ENCODE data around the gene DAP.

The DAP gene

DNA sequence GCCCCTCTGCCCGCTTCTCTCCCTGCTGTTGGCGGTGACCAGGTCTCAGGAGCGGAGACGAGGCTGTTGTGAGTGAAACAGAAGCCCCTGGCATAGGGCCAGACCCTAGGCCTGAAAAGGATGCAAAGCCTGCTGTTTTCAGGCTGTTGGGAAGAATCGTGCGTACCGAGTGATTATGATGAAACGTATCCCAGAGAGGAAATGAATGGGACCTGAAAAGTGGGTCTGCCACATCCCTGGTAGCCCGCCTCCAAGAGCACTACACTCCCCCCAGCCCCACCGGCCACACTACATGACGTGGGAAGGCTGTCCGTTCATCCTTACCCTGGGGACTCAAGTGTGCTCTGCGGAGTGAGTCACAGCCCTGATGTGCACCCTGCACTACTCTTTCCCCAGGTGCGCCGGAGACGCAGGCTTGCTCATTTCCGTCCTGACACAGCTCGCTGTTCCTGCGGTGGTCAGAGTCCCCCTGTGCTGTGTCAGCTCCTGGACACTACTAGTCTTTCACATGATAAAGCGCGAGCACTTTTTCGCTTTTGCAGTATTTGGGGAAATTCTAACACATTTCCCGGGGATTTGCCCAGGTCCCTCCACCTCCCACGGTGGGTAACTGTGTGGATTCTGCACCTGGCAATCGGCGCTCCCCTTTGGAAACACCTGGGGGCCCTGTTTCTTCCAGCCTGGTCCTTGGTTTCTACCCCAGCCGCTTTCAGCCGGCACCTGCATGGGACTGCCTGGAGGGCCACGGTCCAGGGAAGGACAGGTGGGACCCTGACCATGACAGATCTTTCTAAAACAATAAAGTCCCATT is 105.7 kb downstream of the DAP start:
- no peak for DNase-seq (ENCODE audit: insufficient read length, low spot score)
- TF ChIP-seq POLR2A (IDR thresholded peaks at IDR 0.05; ENCODE audit: low read depth, low read length) (no peak), SPI1 (IDR thresholded peaks at IDR 0.05; ENCODE audit: low read depth, low read length) (no peak), POLR2AphosphoS5 (IDR thresholded peaks at IDR 0.05; ENCODE audit: low read depth, low read length) (peak; percentile 64; the same call in 1 of the 2 replicates), POU2F2 (IDR thresholded peaks at IDR 0.05; ENCODE audit: low read depth, low read length) (no peak), TAF1 (IDR thresholded peaks at IDR 0.05; ENCODE audit: low read depth, low read length) (no peak), PAX5 (IDR thresholded peaks at IDR 0.05; ENCODE audit: insufficient read depth, low read length, severe bottlenecking) (no peak)
- no peak for FAIRE-seq

DNA sequence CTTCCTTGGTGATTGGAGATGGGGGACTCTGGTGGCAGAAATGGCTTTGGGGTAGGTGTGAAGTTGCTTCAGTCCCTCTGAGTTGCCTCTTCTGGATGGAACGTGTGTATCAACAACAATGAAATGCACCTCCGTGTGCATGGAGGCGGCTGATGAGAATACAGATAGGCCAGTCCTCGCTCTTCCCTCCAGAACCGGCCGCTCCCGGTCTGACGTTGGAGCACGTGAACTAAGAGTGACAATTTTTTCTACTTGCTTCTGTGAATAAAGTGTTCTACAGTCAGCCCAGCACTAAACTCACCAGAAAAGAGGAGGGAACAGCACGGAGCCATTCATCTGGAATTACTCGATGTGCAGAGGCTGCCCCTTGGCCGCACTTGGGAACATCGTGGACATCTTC is 106.5 kb downstream of the DAP start:
- FAIRE-seq: no peak
- TF ChIP-seq POU2F2 (IDR thresholded peaks at IDR 0.05; ENCODE audit: low read depth, low read length) (no peak), SPI1 (IDR thresholded peaks at IDR 0.05; ENCODE audit: low read depth, low read length) (no peak)
- no peak for DNase-seq (ENCODE audit: insufficient read length, low spot score)

DNA sequence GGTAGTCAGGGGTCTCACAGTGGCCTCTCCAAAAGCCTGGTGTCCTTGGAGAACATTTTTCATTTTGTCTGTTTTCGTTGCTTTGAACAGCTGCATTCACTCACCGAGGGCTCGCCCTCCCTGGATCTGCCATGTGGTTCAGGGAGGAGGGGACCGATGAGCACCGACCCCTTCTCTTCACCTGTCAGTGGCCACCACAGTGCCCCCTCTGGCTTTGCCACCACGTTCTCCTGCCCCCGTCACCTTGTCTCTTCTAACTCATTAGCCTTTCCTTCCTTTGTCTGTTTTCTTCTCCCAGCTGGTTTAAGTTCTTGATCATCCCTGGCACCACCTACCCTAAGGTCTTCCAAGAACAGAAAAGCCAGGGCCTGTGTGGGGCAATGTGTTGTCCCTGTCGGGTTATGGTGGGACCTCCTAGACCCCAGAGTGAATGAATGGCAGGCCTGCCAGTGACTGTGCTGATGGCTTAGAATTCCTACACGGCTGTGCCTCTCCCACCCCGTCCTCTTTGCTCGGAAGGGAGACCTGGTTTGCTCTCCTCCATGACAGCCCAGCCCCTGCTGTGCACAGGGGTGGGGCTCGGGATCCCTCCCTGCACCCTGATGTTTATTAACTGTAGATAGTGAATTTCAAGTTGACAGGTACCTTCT is 107.2 kb downstream of the DAP start:
- FAIRE-seq (no peak), DNase-seq (ENCODE audit: insufficient read length, low spot score) (no peak)
- TF ChIP-seq POLR2A (IDR thresholded peaks at IDR 0.05; ENCODE audit: low read depth, low read length) (no peak), PAX5 (IDR thresholded peaks at IDR 0.05; ENCODE audit: insufficient read depth, low read length, severe bottlenecking) (no peak), POLR2AphosphoS5 (IDR thresholded peaks at IDR 0.05; ENCODE audit: low read depth, low read length) (no peak), TAF1 (IDR thresholded peaks at IDR 0.05; ENCODE audit: low read depth, low read length) (no peak), SPI1 (IDR thresholded peaks at IDR 0.05; ENCODE audit: low read depth, low read length) (no peak), POU2F2 (IDR thresholded peaks at IDR 0.05; ENCODE audit: low read depth, low read length) (no peak)

DNA sequence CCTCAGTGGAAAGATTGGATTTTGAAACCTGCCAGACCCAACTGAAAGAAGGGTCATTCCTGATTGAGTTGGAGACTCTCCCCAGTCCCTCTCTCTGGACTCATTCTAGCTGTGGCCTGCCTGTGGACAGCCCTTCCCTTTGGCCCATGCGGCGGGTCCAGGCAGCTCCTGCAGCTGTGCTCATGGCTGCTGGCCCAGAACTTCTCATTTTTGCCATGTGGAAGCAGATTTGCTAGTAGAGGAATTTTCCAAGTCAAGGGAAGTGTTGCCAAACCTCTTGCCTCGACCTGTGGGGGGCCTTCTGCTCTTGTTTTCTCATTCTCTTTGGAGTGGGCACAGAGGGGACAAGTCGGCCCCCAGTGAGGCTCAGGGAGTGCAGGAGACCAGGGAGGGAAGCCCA is 108.0 kb downstream of the DAP start:
- no peak for DNase-seq (ENCODE audit: insufficient read length, low spot score)
- no peak for FAIRE-seq

DNA sequence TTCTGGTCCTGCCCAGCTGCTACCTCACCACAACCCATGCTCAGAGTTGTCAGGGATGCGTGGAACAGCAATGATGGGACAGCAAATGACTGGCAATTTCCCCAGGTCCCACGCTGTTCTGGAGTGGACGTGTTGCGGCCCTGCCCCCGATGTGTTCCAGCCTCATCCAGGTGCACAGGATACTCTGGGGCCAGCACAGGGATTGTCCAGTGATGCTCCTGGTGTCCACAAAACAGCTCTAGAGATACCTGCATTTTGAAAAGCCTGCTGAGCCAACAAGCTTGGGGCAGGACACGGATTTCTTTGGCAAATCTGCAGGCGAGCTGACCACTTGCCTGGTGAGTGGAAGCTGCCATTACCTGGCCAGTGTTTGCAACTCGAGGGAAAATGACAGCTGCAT is 108.4 kb downstream of the DAP start:
- DNase-seq (ENCODE audit: insufficient read length, low spot score) (no peak), FAIRE-seq (no peak)
- TF ChIP-seq POU2F2 (IDR thresholded peaks at IDR 0.05; ENCODE audit: low read depth, low read length): no peak
- no peak for TF ChIP-seq POLR2A (IDR thresholded peaks at IDR 0.05; ENCODE audit: low read depth, low read length)
- TF ChIP-seq PAX5 (IDR thresholded peaks at IDR 0.05; ENCODE audit: insufficient read depth, low read length, severe bottlenecking): no peak
- no peak for TF ChIP-seq TAF1 (IDR thresholded peaks at IDR 0.05; ENCODE audit: low read depth, low read length)
- TF ChIP-seq POLR2AphosphoS5 (IDR thresholded peaks at IDR 0.05; ENCODE audit: low read depth, low read length): no peak; the same call in 1 of the 2 replicates
- TF ChIP-seq SPI1 (IDR thresholded peaks at IDR 0.05; ENCODE audit: low read depth, low read length): no peak

More for the DNA sequence above, 108.0 kb downstream of the DAP start:
- TF ChIP-seq SPI1 (IDR thresholded peaks at IDR 0.05; ENCODE audit: low read depth, low read length) (no peak), POLR2A (IDR thresholded peaks at IDR 0.05; ENCODE audit: low read depth, low read length) (no peak), PAX5 (IDR thresholded peaks at IDR 0.05; ENCODE audit: insufficient read depth, low read length, severe bottlenecking) (no peak), POLR2AphosphoS5 (IDR thresholded peaks at IDR 0.05; ENCODE audit: low read depth, low read length) (no peak), TAF1 (IDR thresholded peaks at IDR 0.05; ENCODE audit: low read depth, low read length) (no peak), POU2F2 (IDR thresholded peaks at IDR 0.05; ENCODE audit: low read depth, low read length) (no peak)

DNA sequence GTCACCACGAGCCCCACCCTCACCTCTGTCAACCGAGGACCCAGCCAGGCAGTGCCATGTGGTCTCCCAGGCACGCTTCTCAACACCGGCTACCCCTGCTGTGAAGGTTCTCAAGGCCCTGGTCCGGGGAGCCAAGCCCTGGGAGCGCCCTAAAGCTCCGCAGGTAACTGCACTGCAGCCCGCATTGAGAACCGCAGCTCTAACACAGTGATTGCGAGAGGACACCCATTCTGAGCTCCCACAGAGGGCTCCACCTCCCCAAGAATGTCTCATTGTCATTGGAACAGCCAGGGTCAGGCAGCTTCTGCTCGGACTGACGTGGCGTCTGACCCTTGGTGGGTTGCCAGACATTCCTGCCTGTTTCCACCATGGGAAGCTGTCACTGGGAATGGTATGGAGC is 108.9 kb downstream of the DAP start:
- no peak for FAIRE-seq
- TF ChIP-seq TAF1 (IDR thresholded peaks at IDR 0.05; ENCODE audit: low read depth, low read length) (no peak), POLR2A (IDR thresholded peaks at IDR 0.05; ENCODE audit: low read depth, low read length) (no peak), PAX5 (IDR thresholded peaks at IDR 0.05; ENCODE audit: insufficient read depth, low read length, severe bottlenecking) (no peak), SPI1 (IDR thresholded peaks at IDR 0.05; ENCODE audit: low read depth, low read length) (no peak), POLR2AphosphoS5 (IDR thresholded peaks at IDR 0.05; ENCODE audit: low read depth, low read length) (no peak; the same call in 1 of the 2 replicates), POU2F2 (IDR thresholded peaks at IDR 0.05; ENCODE audit: low read depth, low read length) (no peak)
- DNase-seq (ENCODE audit: insufficient read length, low spot score): no peak

DNA sequence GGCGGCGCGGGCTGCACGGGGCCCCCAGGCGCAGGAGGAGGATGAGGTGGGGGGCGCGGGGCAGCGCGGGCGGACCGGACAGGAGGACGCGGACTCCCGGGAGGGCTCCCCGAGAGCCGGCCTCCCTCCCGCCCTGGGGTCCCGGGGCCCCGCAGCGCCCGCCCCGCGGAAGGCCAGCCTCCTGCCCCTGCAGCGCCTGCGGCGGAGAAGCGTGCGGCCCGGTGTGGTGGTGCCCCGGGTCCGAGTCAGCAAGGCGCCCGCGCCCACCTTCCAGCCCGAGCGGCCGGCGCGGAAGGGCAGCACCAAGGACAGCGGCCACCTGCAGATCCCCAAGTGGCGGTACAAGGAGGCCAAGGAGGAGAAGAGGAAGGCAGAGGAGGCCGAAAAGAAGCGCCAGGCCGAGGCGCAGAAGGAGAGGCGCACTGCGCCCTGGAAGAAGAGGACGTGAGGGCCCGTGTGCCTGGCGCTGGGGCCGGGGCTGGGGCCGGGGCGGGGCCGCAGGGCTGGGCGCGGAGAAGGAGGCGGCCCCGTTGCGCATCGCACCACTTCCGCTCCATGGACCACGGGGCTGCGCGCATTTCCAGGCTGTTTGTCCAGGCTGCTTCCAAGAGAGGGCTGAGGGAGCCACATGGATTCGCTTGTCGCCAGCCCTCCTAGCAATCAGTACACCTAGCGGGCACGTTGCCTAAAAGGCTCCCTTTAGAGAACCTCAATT is 111.2 kb downstream of the DAP start:
- TF ChIP-seq TAF1 (IDR thresholded peaks at IDR 0.05; ENCODE audit: low read depth, low read length) (no peak), SPI1 (IDR thresholded peaks at IDR 0.05; ENCODE audit: low read depth, low read length) (no peak), PAX5 (IDR thresholded peaks at IDR 0.05; ENCODE audit: insufficient read depth, low read length, severe bottlenecking) (no peak)
- no peak for FAIRE-seq

DNA sequence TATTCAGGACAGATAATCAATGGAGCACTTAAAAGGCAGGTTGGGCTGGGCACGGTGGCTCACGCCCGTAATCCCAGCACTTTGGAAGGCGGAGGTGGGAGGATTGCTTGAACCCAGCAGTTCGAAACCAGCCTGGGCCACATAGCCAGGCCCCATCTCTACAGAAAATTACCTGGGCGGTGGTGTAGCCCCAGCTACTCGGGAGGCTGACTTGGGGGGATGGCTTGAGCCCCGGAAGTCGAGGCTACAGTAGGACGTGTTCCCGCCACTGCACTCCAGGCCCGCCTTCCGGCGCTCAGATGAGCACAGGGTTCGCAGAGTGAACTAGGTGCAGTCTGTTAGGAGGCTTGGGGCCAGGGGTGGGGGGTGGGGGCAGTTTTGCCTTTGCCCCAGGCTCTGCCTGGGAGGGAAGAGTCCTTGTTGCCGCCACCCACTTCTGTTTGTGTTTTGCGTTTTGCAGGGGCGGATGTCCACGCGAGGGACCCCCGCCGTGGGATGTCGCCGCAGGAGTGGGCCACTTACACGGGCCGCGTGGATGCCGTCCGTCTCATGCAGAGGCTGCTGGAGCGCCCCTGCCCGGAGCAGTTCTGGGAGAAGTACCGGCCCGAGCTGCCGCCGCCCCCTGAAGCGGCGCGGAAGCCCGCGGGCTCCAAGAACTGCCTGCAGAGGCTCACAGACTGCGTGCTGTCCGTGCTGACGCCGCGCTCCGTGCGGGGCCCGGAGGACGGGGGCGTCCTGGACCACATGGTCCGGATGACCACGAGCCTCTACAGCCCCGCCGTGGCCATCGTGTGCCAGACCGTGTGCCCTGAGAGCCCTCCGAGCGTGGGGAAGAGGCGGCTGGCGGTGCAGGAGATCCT is 112.0 kb downstream of the DAP start:
- TF ChIP-seq POLR2AphosphoS5 (IDR thresholded peaks at IDR 0.05; ENCODE audit: low read depth, low read length): peak; percentile 39; the same call in 1 of the 2 replicates
- no peak for TF ChIP-seq PAX5 (IDR thresholded peaks at IDR 0.05; ENCODE audit: insufficient read depth, low read length, severe bottlenecking)
- no peak for DNase-seq (ENCODE audit: insufficient read length, low spot score)
- FAIRE-seq: no peak

More for the DNA sequence above, 111.2 kb downstream of the DAP start:
- DNase-seq (ENCODE audit: insufficient read length, low spot score): no peak

DNA sequence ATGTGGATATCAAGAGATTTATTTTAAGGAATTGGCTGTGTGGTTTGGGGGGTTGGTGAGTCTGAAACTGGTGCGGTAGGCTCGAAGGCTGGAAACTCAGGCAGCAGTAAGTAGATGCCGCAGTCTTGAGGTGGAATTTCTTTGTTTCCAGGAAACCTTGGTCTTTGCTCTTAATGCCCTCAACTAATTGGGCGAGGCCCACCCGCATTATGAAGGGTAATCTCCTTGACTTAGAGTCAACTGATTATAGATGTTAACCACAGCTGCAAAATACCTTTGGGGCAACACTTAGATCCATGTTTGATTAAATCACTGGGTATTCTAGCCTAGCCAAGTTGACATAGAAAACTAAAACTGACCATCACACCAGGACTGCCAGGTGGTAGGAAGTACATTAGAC is 113.4 kb downstream of the DAP start:
- FAIRE-seq (no peak), DNase-seq (ENCODE audit: insufficient read length, low spot score) (no peak)
- TF ChIP-seq TAF1 (IDR thresholded peaks at IDR 0.05; ENCODE audit: low read depth, low read length) (no peak), POLR2AphosphoS5 (IDR thresholded peaks at IDR 0.05; ENCODE audit: low read depth, low read length) (no peak)

All from GM12891 (cell line).